Measurements from ENCODE around the gene ZFP69B. TPM values are rescaled to one million over a fixed set of nuclear protein-coding genes. Genes with fewer than 3 reads are reported as not detected.

The ZFP69B gene
- total RNA-seq, 2 donors from 2014 or later, result 1.4 to 1.9 TPM

- no peak overlapping the region for H3K9ac ChIP-seq (ENCODE audit: low read depth in 2 of 2, low read length in 2 of 2)
- H3K27ac ChIP-seq, result no peak overlapping the region
- no peak for TF ChIP-seq CTCF (IDR thresholded peaks at IDR 0.05)
- DNase-seq, result no peak
- peaks cover 7% of the 10 kb centered on the region for H3K9me3 ChIP-seq
- H3K4me3 ChIP-seq, result no peak overlapping the region
- H3K27me3 ChIP-seq, result no peaks in the 10 kb centered on the region
- no peaks in the 10 kb centered on the region for H3K4me1 ChIP-seq
- no peaks in the 10 kb centered on the region for H3K36me3 ChIP-seq
- intact Hi-C loops (cut with DNase I), result no loop called here
Measured at GRCh38 chr1:40462956-40463590, 12.8 kb downstream of the ZFP69B start.

GRCh38 chr1:40469327-40469726 lies 19.1 kb downstream of the ZFP69B start:
- Histone ChIP-seq H3K27ac (no peak overlapping the region), H3K4me1 (no peaks in the 10 kb centered on the region), H3K9me3 (no peaks in the 10 kb centered on the region), H3K36me3 (no peaks in the 10 kb centered on the region), H3K9ac (ENCODE audit: low read depth in 2 of 2, low read length in 2 of 2) (no peak overlapping the region), H3K4me3 (no peak overlapping the region), H3K27me3 (no peaks in the 10 kb centered on the region)
- DNase-seq, result no peak
- intact Hi-C loops (cut with DNase I), result no loop called here
- no peak for TF ChIP-seq CTCF (IDR thresholded peaks at IDR 0.05)

GRCh38 chr1:40475268-40475667 lies 25.0 kb downstream of the ZFP69B start:
- DNase-seq, result no peak
- Histone ChIP-seq H3K27me3 (no peaks in the 10 kb centered on the region), H3K4me3 (no peak overlapping the region)

GRCh38 chr1:40476924-40477677 lies 26.8 kb downstream of the ZFP69B start, which contains the start of gene ZFP69:
Gene ZFP69, plus strand, starts transcription at chr1:40477290. Its CDS starts 2,072 bp downstream, at chr1:40479362.
- peak within 1 kb of the TSS; percentile 80 to 84 for H3K9ac ChIP-seq (ENCODE audit: low read depth in 2 of 2, low read length in 2 of 2)
- no peaks in the 10 kb centered on the region for H3K4me1 ChIP-seq
- intact Hi-C loops (cut with DNase I), result no loop called here
- peak within 1 kb of the TSS; percentile 38 for H3K27ac ChIP-seq
- H3K4me3 ChIP-seq, result peak within 1 kb of the TSS; percentile 97
- H3K36me3 ChIP-seq, result no peaks in the 10 kb centered on the region
- peak; percentile 71 for DNase-seq
- no peak for TF ChIP-seq CTCF (IDR thresholded peaks at IDR 0.05)
- H3K9me3 ChIP-seq, result no peaks in the 10 kb centered on the region
- no peaks in the 10 kb centered on the region for H3K27me3 ChIP-seq

More at GRCh38 chr1:40475268-40475667, 25.0 kb downstream of the ZFP69B start:
- H3K4me1 ChIP-seq, result no peaks in the 10 kb centered on the region
- no peaks in the 10 kb centered on the region for H3K36me3 ChIP-seq
- H3K27ac ChIP-seq, result no peak overlapping the region
- intact Hi-C loops (cut with DNase I), result no loop called here
- TF ChIP-seq CTCF (IDR thresholded peaks at IDR 0.05), result no peak
- no peak overlapping the region for H3K9ac ChIP-seq (ENCODE audit: low read depth in 2 of 2, low read length in 2 of 2)
- H3K9me3 ChIP-seq, result no peaks in the 10 kb centered on the region

- TF ChIP-seq CTCF (IDR thresholded peaks at IDR 0.05), result no peak
- no peaks in the 10 kb centered on the region for H3K9me3 ChIP-seq
- no peaks in the 10 kb centered on the region for H3K27me3 ChIP-seq
- H3K36me3 ChIP-seq, result no peaks in the 10 kb centered on the region
- peak; percentile 31 for DNase-seq
- H3K27ac ChIP-seq, result peak overlapping the region; percentile 38
- H3K4me3 ChIP-seq, result peak overlapping the region; percentile 97
- H3K4me1 ChIP-seq, result no peaks in the 10 kb centered on the region
- intact Hi-C loops (cut with DNase I), result no loop called here
- H3K9ac ChIP-seq (ENCODE audit: low read depth in 2 of 2, low read length in 2 of 2), result peak overlapping the region; percentile 80 to 84
Measured at GRCh38 chr1:40477678-40478053, 27.4 kb downstream of the ZFP69B start.
